ENCODE measurements around the gene MRPL55.

The MRPL55 gene

GRCh38 chr1:228082918-228083870, 25.9 kb downstream of the MRPL55 start:
- DNase-seq: peak; percentile 43

GRCh38 chr1:228082214-228082917, 26.7 kb downstream of the MRPL55 start, which contains the start of gene ARF1:
ARF1 (plus strand) TSS chr1:228082708; CDS start chr1:228097115, 14,407 bp downstream.
- DNase-seq: peak; percentile 92

DNA sequence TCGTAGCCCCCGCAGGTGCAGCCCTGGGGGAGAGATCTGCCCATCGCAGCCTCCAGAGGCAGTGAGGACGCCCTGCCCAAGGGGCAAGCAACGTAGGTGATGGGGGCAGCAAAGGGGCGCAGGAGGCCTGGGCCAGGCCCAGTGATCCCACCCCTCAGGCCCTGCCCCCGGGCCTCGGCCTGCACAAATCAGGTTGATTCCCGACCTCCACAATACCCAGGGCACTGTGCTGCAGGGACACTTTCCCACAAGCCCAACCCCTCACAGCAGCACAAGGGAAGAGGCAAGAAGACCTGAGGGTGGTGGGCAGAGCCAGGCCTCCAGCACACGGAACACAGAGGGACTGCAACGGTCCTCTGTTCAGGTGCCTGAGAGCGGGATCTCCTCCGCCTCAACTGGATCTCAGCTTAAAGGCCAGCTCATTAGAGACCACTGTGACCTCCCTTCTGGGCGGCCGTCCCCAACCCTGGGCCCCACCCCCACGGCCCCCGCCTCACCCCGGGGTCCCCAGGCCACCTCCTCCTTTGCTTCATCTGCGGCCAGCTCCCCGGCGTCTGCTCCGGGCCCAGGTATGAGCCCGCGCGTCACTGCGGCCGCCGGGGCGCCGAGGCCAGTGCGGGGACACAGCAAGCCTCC, 27.4 kb downstream of the MRPL55 start:
- DNase-seq: peak; percentile 14

DNA sequence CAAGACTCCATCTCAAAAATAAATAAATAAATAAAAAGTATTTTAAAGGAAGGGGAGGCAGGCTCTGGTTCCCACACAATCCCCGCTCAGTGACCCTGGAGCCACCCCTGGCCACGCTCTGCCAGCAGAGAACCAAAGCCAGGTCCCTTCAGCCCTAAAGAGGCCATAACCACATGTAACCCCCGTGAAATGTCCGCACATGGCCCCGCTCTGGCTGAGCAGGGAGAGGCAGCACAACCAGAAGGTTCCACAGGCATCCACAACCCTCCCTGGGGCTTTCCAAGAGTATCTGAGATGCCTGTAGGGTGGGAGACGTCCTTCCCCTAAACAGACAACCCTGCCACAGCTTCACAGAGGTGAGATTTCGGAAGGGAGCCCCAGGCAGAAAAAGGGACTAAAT, 28.0 kb downstream of the MRPL55 start:
- DNase-seq: no peak

GRCh38 chr1:228079601-228080263, 29.4 kb downstream of the MRPL55 start:
- DNase-seq: no peak

GRCh38 chr1:228079013-228079412, 30.1 kb downstream of the MRPL55 start:
- no peak for DNase-seq

DNA sequence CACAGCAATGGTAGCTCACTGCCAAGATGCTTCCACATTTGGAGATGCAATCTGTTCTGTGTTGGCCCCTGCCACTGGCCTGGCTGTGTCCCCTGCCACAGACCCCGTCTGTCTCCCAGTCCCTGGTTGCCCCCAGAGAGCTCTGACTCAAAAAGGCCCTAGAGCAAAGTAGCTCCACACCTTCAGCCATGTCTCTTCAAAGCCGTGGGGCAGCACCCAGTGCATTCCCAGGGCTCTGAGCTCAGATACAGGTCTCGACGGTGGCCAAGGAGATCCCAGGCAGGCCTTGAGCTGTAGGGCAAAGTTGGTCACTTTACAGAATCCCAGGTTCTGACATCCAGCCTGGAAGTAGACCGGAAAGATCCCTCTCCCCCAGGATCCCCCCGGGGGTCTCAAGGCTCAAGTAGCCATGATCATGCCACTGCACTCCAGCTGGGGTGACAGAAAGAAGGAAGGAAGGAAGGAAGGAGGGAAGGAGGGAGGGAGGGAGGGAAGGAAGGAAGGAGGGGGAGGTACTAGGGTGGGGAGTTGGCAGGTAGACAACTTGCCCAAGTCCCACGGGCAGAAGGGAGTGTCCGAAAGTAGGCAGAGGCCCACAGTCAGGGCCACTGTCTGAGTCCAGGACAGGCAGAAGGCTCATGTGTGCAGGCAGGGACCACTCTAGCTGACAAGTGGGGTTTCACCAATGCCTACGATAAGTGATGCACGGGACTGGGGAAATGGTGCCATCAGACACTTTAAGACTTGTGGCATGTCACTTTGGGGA, 31.4 kb downstream of the MRPL55 start:
- no peak for DNase-seq

DNA sequence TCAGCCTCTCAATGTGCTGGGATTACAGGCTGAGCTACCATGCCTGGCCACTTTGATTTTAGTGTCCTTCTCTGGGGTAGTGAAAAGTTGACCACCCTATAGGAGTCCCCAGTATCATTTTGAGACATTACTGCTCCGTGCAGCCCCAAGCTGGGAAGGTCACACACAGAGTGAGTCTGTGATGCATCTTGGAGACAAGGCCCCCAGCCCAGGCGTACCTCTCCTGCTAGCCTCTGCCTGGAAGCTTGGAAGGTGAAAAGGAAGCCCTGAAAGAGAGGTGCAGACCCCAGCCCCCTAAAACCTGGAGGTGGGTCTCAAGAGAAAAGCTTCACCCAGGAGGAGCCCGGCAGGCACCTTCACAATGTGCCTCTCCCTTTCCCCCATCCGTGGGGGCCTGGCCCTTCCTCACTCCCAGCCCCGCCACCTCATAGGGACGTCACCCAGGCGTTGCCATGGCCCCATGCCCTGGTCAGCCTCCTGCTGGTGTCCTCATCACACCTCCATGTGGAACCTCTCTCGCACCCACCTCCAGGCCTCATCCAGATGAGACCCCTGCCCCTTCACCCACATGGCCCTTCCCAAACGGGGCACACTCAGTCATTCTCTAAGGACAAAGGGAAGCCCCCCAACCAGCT, 32.2 kb downstream of the MRPL55 start:
- DNase-seq: no peak

DNA sequence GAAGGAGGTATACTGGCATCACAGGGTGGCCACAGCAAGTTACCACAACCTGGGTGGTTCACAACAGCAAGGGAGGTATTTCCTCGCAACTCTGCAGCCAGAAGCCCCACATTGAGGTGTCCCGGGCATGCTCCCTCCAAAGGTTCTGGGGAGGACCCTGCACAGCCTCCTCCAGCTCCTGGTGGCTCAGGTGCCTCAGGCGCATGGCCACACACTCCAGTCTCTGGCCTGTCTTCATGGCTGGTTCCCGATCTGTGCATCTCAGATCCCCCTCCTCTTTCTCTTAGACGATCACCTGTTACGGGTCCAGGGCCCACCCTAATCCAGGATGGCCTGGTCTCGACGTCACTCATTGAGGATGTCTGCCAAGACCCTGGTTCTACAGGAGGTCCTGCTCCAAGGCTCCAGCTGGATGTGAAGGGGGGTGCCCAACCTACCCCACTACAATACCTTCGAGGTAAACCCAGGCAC, 33.3 kb downstream of the MRPL55 start:
- no peak for DNase-seq

GRCh38 chr1:228074954-228075730, 34.0 kb downstream of the MRPL55 start:
- DNase-seq: no peak

DNA sequence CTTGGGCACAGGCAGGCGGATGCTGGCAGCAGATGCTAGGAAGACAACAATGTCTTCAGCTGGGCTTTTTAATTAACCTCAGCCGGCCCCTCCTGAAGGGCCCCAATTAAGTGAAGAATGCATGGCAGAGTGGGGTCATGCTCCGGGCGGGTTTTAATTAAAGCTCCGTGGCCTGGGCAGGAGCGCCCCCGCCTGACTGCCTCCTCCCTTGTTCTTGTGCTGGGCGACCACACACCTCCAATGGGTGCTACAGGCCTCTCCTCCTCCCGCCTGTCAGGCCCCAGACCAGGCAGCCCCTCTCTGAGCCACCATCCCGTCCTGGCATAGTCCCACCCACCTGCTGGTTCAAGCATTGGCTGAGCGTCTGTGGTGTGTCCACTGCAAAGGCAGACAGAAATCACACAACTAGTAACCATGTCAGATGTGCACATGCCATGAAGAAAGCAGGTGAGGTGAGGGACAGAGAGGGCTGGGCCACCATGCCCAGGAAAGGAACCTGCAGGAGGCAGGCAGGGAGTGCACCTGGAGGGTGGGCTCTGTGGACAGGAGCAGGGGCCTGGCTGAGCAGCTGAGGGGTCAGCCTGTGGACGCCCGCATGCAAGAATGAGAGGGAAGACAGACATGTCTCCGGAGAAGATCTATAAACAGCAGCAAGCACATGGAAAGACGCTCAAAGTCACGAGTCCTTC, 35.1 kb downstream of the MRPL55 start:
- no peak for DNase-seq

- no peak for DNase-seq
These were observed 35.8 kb downstream of the MRPL55 start for GRCh38 chr1:228073061-228073856.

DNA sequence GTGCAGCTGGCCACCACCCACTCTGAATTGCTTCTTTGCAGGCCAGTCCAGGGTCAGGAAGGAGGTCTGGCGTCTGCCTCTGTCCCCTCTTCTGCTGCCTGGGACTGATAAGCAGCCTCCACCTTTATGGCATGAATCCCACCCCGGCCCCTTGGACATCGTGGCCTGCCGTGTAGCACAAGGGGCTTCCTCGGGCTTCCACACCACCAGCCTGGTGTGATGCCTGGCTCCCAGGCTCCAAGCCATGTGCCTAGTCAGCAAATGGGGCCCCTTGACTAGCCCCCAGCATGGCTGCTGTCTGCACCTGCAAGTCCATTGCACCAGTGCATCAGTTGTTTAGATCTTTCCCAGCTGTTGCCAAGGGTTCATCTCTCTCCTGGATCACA, 36.4 kb downstream of the MRPL55 start:
- no peak for DNase-seq

GRCh38 chr1:228071839-228072657, 37.1 kb downstream of the MRPL55 start:
- DNase-seq: no peak

- no peak for DNase-seq
These were observed 38.2 kb downstream of the MRPL55 start for GRCh38 chr1:228070851-228071250.

- no peak for DNase-seq
These were observed 38.9 kb downstream of the MRPL55 start for GRCh38 chr1:228070173-228070572.

DNA sequence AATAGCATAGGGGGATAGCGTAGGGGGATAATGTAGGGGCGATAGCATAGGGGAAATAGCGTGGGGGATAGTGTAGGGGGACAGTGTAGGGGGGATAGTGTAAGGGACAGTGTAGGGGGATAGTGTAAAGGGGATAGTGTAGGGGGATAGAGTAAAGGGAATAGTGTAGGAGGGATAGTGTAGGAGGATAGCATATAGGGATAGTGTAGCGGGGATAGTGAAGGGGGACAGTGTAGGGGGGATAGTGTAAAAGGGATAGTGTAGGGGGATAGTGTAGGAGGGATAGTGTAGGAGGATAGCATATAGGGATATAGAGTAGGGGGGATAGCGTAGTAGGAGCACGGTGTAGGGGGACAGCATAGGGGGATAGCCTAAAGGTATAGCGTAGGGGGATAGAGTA, 40.7 kb downstream of the MRPL55 start:
- DNase-seq: no peak

All from CD4-positive, alpha-beta T cell treated with Interleukin-6 for 4 hours (primary cell).